ENCODE data around the gene VANGL2.

DNA sequence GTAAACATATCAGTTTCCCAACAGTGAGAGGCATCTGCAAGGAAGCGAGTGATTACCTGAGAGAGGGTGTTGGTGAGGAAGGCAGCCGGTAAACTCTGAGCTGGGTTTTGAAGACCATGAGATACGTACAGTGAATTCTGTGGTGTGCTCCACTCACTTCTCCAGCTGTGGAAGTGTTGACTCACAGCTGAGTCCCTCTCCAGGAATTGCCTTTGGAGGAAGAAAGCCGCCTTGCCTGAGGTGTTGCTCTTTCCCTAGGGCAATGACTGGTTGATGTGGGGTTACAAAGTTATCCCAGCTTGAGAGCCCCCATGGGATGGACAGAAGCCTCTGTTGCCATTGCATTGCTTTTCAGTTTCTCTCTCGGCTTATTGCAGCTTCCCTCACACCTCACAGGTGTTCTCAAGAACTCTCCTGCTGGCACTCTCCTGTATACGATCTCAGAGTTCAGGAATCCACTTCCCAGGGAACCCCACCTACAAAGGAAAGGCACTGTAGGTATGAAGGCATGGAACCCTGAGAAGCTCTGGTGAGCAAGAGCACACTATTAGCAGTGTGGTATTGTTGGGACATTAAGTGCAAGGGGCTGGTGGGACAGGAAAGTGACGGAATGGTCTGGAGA, 22.7 kb upstream of the VANGL2 start:
- TF ChIP-seq, protein P1, sequence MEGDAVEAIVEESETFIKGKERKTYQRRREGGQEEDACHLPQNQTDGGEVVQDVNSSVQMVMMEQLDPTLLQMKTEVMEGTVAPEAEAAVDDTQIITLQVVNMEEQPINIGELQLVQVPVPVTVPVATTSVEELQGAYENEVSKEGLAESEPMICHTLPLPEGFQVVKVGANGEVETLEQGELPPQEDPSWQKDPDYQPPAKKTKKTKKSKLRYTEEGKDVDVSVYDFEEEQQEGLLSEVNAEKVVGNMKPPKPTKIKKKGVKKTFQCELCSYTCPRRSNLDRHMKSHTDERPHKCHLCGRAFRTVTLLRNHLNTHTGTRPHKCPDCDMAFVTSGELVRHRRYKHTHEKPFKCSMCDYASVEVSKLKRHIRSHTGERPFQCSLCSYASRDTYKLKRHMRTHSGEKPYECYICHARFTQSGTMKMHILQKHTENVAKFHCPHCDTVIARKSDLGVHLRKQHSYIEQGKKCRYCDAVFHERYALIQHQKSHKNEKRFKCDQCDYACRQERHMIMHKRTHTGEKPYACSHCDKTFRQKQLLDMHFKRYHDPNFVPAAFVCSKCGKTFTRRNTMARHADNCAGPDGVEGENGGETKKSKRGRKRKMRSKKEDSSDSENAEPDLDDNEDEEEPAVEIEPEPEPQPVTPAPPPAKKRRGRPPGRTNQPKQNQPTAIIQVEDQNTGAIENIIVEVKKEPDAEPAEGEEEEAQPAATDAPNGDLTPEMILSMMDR (conservative IDR thresholded peaks at IDR 0.05; ENCODE audit: low read length), result no peak
- no peak for TF ChIP-seq EZH2phosphoT487 (IDR thresholded peaks at IDR 0.05; ENCODE audit: borderline replicate concordance, low read depth, low read length)

Data from OCI-LY7 (cell line).